CD4-positive, alpha-beta T cell (primary cell): Measurements from ENCODE around the gene ZNF710. TPM values are rescaled to one million over a fixed set of nuclear protein-coding genes. Genes with fewer than 3 reads are reported as not detected.

ENCODE experiments used
- ATAC-seq: fragments of 200-7000 bp; cut with Tn5 transposase; one replicate; pipeline ENCODE4 v1.10.0; 2022; ENCODE audit warnings: mild to moderate bottlenecking; ENCODE audit not compliant: poor library complexity
- CTCF ChIA-PET: fragments of 350-600 bp; sonication (Branson Sonifier 250); formaldehyde crosslinking; loops from one replicate; lab custom pipeline; 2021; ENCODE audit warnings: antibody characterized with exemption, inconsistent platforms; lab: Charles Lee
- POLR2A ChIA-PET: fragments of 350-600 bp; sonication (Branson Sonifier 250); formaldehyde crosslinking; loops from one replicate; lab custom pipeline; 2021; ENCODE audit warnings: antibody characterized with exemption, inconsistent platforms; lab: Charles Lee
- DNase-seq, 14 experiments: peaks; one replicate each; pipeline ENCODE4 v3.0.0-alpha.2; 2013 to 2020; ENCODE audit warnings: mixed read lengths in 2 of 14
- H3K27ac ChIP-seq, 2 donors: one replicate each; pipeline versions ENCODE4 v1.5.1 to v1.7.0; 2013; ENCODE audit warnings: low read length in 2 of 2, low read depth in 1 of 2, mild to moderate bottlenecking in 1 of 2
- H3K27me3 ChIP-seq, 2 experiments: 1 replicate in 1 of 2; 2 replicates in 1 of 2; pipeline versions ENCODE4 v1.6.1 to v1.7.0; 2013; ENCODE audit warnings: low read length in 2 of 2, control low read depth in 1 of 2, mild to moderate bottlenecking in 1 of 2, moderate library complexity in 1 of 2; ENCODE audit not compliant: insufficient read depth in 2 of 2, control insufficient read depth in 1 of 2
- H3K36me3 ChIP-seq: one replicate; pipeline ENCODE4 v1.6.1; 2013; ENCODE audit warnings: low read length, control low read depth; ENCODE audit not compliant: insufficient read depth
- H3K4me1 ChIP-seq: one replicate; pipeline ENCODE4 v1.6.1; 2013; ENCODE audit warnings: low read length, control low read depth; ENCODE audit not compliant: insufficient read depth
- H3K4me3 ChIP-seq: one replicate; pipeline ENCODE4 v1.5.1; 2013; ENCODE audit warnings: mild to moderate bottlenecking, low read length, moderate library complexity
- H3K9me3 ChIP-seq, 2 experiments: 1 replicate in 1 of 2; 2 replicates in 1 of 2; pipeline versions ENCODE4 v1.6.1 to v1.7.0; 2013; ENCODE audit warnings: low read length in 2 of 2, mild to moderate bottlenecking in 2 of 2, control low read depth in 1 of 2, moderate library complexity in 1 of 2; ENCODE audit not compliant: control insufficient read depth in 1 of 2, insufficient read depth in 1 of 2
- H3K27ac Mint-ChIP-seq: one replicate; pipeline ENCODE4 v1.8.0; 2020; ENCODE audit warnings: mixed read lengths
- H3K27me3 Mint-ChIP-seq: one replicate; pipeline ENCODE4 v1.8.0; 2021; ENCODE audit warnings: mixed read lengths
- H3K36me3 Mint-ChIP-seq: one replicate; pipeline ENCODE4 v1.8.0; 2021; ENCODE audit warnings: low read depth, mixed read lengths
- H3K4me1 Mint-ChIP-seq: one replicate; pipeline ENCODE4 v1.8.0; 2021; ENCODE audit warnings: low read depth, mixed read lengths
- H3K4me3 Mint-ChIP-seq: one replicate; pipeline ENCODE4 v1.8.0; 2020; ENCODE audit warnings: mild to moderate bottlenecking, mixed read lengths
- H3K9me3 Mint-ChIP-seq: one replicate; pipeline ENCODE4 v1.8.0; 2020; ENCODE audit warnings: mixed read lengths
- intact Hi-C, 2 experiments: fragments of 100-400 bp; cut with DNase I in 1 of 2; cut with micrococcal nuclease in 1 of 2; formaldehyde crosslinking; loops; one replicate each; pipeline versions ENCODE4 v1.15.1 to v1.9.0; 2023 to 2025; cut with DNase I, micrococcal nuclease
- total RNA-seq, 174 experiments: library from RNA in 2 of 174; stranded (reverse) in 2 of 174; gene quantifications; one replicate each; pipeline ENCODE4 v1.2.3 and lab custom pipeline; 2021 to 2026
- TF ChIP-seq, protein P1 (sequence below): fragments of 200-600 bp; IDR thresholded peaks from one replicate; pipeline ENCODE4 v1.8.0; 2022; ENCODE audit warnings: antibody characterized with exemption, mild to moderate bottlenecking

ZNF710 gene
- total RNA-seq, 2 experiments from 2014 or later, result 6.5 to 7.7 TPM

DNA sequence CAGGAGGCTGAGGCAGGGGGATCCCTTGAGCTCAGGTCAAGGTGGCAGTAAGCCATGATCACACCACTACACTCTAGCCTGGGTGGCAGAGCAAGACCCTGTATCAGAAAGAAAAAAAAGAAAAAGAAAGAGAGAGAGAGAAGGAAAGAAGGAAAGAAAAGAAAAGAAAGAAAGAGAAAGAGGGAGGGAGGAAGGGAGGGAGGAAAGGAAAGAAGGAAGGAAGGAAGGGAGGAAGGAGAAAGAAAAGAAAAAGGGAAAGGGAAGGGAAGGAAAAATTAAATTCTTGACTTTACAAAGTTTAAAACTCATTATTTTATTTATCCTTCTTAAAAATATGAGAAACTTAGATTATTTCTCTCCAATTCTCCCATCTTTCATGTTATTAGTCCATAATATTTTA, 118.2 kb downstream of the ZNF710 start:
- no peaks in the 10 kb centered on the region for H3K27me3 Mint-ChIP-seq
- intact Hi-C loops, result no loop called here
- no peaks in the 10 kb centered on the region for H3K36me3 Mint-ChIP-seq
- TF ChIP-seq, protein P1, sequence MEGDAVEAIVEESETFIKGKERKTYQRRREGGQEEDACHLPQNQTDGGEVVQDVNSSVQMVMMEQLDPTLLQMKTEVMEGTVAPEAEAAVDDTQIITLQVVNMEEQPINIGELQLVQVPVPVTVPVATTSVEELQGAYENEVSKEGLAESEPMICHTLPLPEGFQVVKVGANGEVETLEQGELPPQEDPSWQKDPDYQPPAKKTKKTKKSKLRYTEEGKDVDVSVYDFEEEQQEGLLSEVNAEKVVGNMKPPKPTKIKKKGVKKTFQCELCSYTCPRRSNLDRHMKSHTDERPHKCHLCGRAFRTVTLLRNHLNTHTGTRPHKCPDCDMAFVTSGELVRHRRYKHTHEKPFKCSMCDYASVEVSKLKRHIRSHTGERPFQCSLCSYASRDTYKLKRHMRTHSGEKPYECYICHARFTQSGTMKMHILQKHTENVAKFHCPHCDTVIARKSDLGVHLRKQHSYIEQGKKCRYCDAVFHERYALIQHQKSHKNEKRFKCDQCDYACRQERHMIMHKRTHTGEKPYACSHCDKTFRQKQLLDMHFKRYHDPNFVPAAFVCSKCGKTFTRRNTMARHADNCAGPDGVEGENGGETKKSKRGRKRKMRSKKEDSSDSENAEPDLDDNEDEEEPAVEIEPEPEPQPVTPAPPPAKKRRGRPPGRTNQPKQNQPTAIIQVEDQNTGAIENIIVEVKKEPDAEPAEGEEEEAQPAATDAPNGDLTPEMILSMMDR, result no peak
- no peak overlapping the region for H3K27ac Mint-ChIP-seq
- H3K9me3 ChIP-seq, result peaks cover 10 to 13% of the 10 kb centered on the region in 2 experiments
- ATAC-seq (no peak), DNase-seq (no peak)
- H3K4me3 Mint-ChIP-seq, result no peak overlapping the region
- no peaks in the 10 kb centered on the region for H3K4me1 ChIP-seq
- H3K36me3 ChIP-seq, result no peaks in the 10 kb centered on the region
- CTCF ChIA-PET, result no interaction called here
- POLR2A ChIA-PET, result no interaction called here
- no peak overlapping the region for H3K4me3 ChIP-seq
- no peak overlapping the region for H3K27ac ChIP-seq
- peaks cover 3% of the 10 kb centered on the region for H3K9me3 Mint-ChIP-seq
- H3K4me1 Mint-ChIP-seq, result no peaks in the 10 kb centered on the region
- H3K27me3 ChIP-seq, result no peaks in the 10 kb centered on the region

DNA sequence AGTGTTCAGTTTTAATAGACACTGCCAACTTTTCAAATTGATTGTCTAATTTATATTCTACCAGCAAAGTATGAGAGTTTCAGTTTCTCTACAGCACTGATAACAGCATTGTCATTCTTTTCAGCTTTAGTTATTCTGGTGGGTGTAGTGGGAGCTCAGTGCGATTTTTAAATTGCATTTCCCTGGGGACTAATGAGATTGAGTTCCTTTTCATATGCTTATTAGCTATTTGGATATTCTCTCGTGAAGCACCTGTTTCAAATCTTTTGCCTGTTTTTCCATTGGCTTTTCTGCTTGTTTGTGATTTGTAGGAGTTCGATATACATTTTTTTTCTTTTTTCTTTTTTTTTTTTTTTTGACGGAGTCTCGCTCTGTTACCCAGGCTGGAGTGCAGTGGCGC, 120.0 kb downstream of the ZNF710 start:
- Mint-ChIP-seq H3K27ac (no peak overlapping the region), H3K4me3 (no peak overlapping the region), H3K4me1 (no peaks in the 10 kb centered on the region), H3K36me3 (no peaks in the 10 kb centered on the region), H3K27me3 (no peaks in the 10 kb centered on the region), H3K9me3 (no peaks in the 10 kb centered on the region)
- ChIA-PET CTCF (no interaction called here), POLR2A (no interaction called here)
- Histone ChIP-seq H3K9me3 (no peaks in the 10 kb centered on the region), H3K27ac (no peak overlapping the region), H3K4me1 (no peaks in the 10 kb centered on the region), H3K4me3 (no peak overlapping the region), H3K27me3 (peaks cover 0 to 2% of the 10 kb centered on the region in 2 experiments), H3K36me3 (no peaks in the 10 kb centered on the region)
- no peak for ATAC-seq
- TF ChIP-seq, protein P1, result no peak
- DNase-seq, result no peak
- intact Hi-C loops, result no loop called here

DNA sequence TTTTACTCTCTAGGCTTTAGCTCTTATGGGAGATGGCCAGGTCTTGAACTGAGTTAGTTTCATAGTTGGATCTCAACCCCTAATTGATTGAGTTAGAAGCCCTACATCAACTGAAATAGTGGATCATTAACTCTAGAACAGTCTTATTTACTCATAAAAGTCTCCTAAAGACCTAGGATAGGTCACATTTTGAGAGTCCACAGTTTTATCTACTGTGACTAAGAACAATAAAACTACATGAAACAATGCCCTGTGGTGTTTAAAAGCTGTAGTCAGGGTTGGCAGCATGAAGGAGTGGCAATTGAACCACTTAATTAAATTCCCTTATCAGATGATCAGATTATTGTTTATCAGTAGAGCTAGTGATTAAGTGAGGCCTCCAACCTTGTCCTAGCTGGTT, 123.4 kb downstream of the ZNF710 start:
- H3K36me3 Mint-ChIP-seq, result no peaks in the 10 kb centered on the region
- ATAC-seq (no peak), DNase-seq (no peak)
- TF ChIP-seq, protein P1, result no peak
- intact Hi-C loops, result no loop called here
- H3K4me1 Mint-ChIP-seq, result no peaks in the 10 kb centered on the region
- H3K4me3 Mint-ChIP-seq, result no peak overlapping the region
- ChIA-PET POLR2A (no interaction called here), CTCF (no interaction called here)
- Histone ChIP-seq H3K4me3 (no peak overlapping the region), H3K36me3 (no peaks in the 10 kb centered on the region), H3K9me3 (no peaks in the 10 kb centered on the region), H3K27me3 (peaks cover 2 to 4% of the 10 kb centered on the region in 2 experiments), H3K4me1 (no peaks in the 10 kb centered on the region), H3K27ac (no peak overlapping the region)
- H3K9me3 Mint-ChIP-seq, result no peaks in the 10 kb centered on the region
- H3K27me3 Mint-ChIP-seq, result peaks cover 5% of the 10 kb centered on the region
- no peak overlapping the region for H3K27ac Mint-ChIP-seq
